H1 (cell line): Measurements from ENCODE around the gene ACACB. TPM values are rescaled to one million over a fixed set of nuclear protein-coding genes. Genes with fewer than 3 reads are reported as not detected.

Source experiments
- CTCF ChIA-PET: fragments of 300-600 bp; sonication (Branson Sonifier 250); formaldehyde crosslinking; loops from one replicate; lab custom pipeline; 2021; ENCODE audit not compliant: partially characterized antibody; lab: Charles Lee
- POLR2A ChIA-PET: fragments of 300-600 bp; sonication (Branson Sonifier 250); formaldehyde crosslinking; loops from one replicate; lab custom pipeline; 2021; ENCODE audit warnings: inconsistent platforms; ENCODE audit not compliant: partially characterized antibody; lab: Charles Lee
- DNase-seq, 2 experiments: peaks; one replicate each; pipeline versions ENCODE4 v3.0.0 to v3.0.0-alpha.2; 2010 to 2022; ENCODE audit warnings: low spot score in 2 of 2, low read depth in 1 of 2, mixed read lengths in 1 of 2
- FAIRE-seq: peaks from 2 replicates; lab custom pipeline; 2011; peaks lifted over from hg19 to GRCh38; lab: Jason Lieb, UNC
- H2AFZ ChIP-seq: 2 replicates; pipeline ENCODE4 v1.8.1; 2012; ENCODE audit warnings: low read length, inconsistent platforms
- H2AK5ac ChIP-seq: 2 replicates; pipeline ENCODE4 v1.6.1; 2013; ENCODE audit warnings: low read depth, low read length
- H2BK120ac ChIP-seq: replicated peaks from 2 replicates; pipeline ENCODE3; 2013; ENCODE audit warnings: low read depth, low read length, inconsistent platforms
- H2BK12ac ChIP-seq: 2 replicates; pipeline ENCODE4 v1.6.1; 2013; ENCODE audit warnings: low read depth, low read length
- H2BK15ac ChIP-seq: 2 replicates; pipeline ENCODE4 v1.6.1; 2013; ENCODE audit warnings: low read length
- H2BK20ac ChIP-seq: 2 replicates; pipeline ENCODE4 v1.6.1; 2013; ENCODE audit warnings: low read length
- H2BK5ac ChIP-seq: 2 replicates; pipeline ENCODE4 v1.6.1; 2013; ENCODE audit warnings: low read depth, low read length
- H3K14ac ChIP-seq: 2 replicates; pipeline ENCODE4 v1.6.1; 2013; ENCODE audit warnings: inconsistent platforms; ENCODE audit not compliant: insufficient read length
- H3K18ac ChIP-seq: 2 replicates; pipeline ENCODE4 v1.6.1; 2013; ENCODE audit warnings: low read length; ENCODE audit errors: extremely low read depth
- H3K23ac ChIP-seq: 2 replicates; pipeline ENCODE4 v1.6.1; 2013; ENCODE audit warnings: inconsistent platforms; ENCODE audit not compliant: insufficient read length
- H3K23me2 ChIP-seq: 2 replicates; pipeline ENCODE4 v1.6.1; 2013; ENCODE audit warnings: low read depth, low read length
- H3K27ac ChIP-seq: 2 replicates; pipeline ENCODE4 v1.6.1; 2011; ENCODE audit warnings: low read depth, low read length, inconsistent platforms
- H3K27me3 ChIP-seq, 4 experiments: replicated peaks in 1 of 4; 1 replicate in 1 of 4; 2 replicates in 3 of 4; pipeline versions ENCODE4 v1.6.1 to v1.8.1; 2011 to 2013; ENCODE audit warnings: low read length in 3 of 4, mild to moderate bottlenecking in 3 of 4, inconsistent platforms in 2 of 4, mixed read lengths in 2 of 4, moderate library complexity in 1 of 4; ENCODE audit not compliant: control insufficient read depth in 3 of 4, insufficient read depth in 3 of 4; ENCODE audit errors: extremely low read depth in 1 of 4
- H3K36me3 ChIP-seq, 4 experiments: 2 replicates each; pipeline versions ENCODE4 v1.6.1 to v1.8.1; 2011 to 2013; ENCODE audit warnings: mild to moderate bottlenecking in 4 of 4, low read length in 3 of 4, moderate library complexity in 2 of 4, control low read depth in 1 of 4, inconsistent platforms in 1 of 4; ENCODE audit not compliant: insufficient read depth in 4 of 4, control insufficient read depth in 2 of 4
- H3K4ac ChIP-seq: replicated peaks from 2 replicates; pipeline ENCODE3; 2013; ENCODE audit warnings: low read length, low read depth, mixed read lengths, inconsistent platforms; ENCODE audit not compliant: insufficient read length
- H3K4me1 ChIP-seq, 4 experiments: replicated peaks in 1 of 4; 1 replicate in 1 of 4; 2 replicates in 3 of 4; pipeline versions ENCODE4 v1.6.1 to v1.8.1; 2011 to 2013; ENCODE audit warnings: low read length in 3 of 4, inconsistent platforms in 2 of 4, mixed read lengths in 1 of 4; ENCODE audit not compliant: insufficient read depth in 4 of 4, control insufficient read depth in 3 of 4
- H3K4me2 ChIP-seq, 2 experiments: 2 replicates each; pipeline versions ENCODE4 v1.6.1 to v1.8.1; 2011 to 2013; ENCODE audit warnings: low read depth in 2 of 2, low read length in 2 of 2, control low read depth in 1 of 2, inconsistent platforms in 1 of 2, mild to moderate bottlenecking in 1 of 2; ENCODE audit not compliant: insufficient read depth in 1 of 2
- H3K4me3 ChIP-seq, 4 experiments: fragments of 200-600, 300-600 bp in 1 of 4; sonication (generic), shearing (Covaris generic), sonication (Bioruptor Twin) in 1 of 4; 2 replicates each; pipeline versions ENCODE4 v1.5.1 to v1.8.1; 2011 to 2016; ENCODE audit warnings: low read length in 4 of 4, low read depth in 3 of 4, control low read depth in 2 of 4, inconsistent platforms in 2 of 4, mild to moderate bottlenecking in 2 of 4, mixed read lengths in 1 of 4, moderate library complexity in 1 of 4; ENCODE audit not compliant: insufficient read depth in 2 of 4; ENCODE audit errors: extremely low read depth in 1 of 4
- H3K56ac ChIP-seq: replicated peaks from 2 replicates; pipeline ENCODE3; 2013; ENCODE audit warnings: low read depth, mild to moderate bottlenecking, mixed read lengths, low read length, inconsistent platforms; ENCODE audit not compliant: insufficient read length
- H3K79me1 ChIP-seq: 2 replicates; pipeline ENCODE4 v1.6.1; 2013; ENCODE audit warnings: low read depth, low read length, control low read depth
- H3K79me2 ChIP-seq, 2 experiments: 2 replicates each; pipeline versions ENCODE4 v1.6.1 to v1.8.1; 2012 to 2013; ENCODE audit warnings: low read length in 2 of 2, mild to moderate bottlenecking in 2 of 2, inconsistent platforms in 1 of 2; ENCODE audit not compliant: insufficient read depth in 2 of 2, control insufficient read depth in 1 of 2
- H3K9ac ChIP-seq, 4 experiments: replicated peaks in 1 of 4; 1 replicate in 1 of 4; 2 replicates in 3 of 4; pipeline versions ENCODE4 v1.6.1 to v1.8.1; 2011 to 2013; ENCODE audit warnings: low read depth in 3 of 4, low read length in 3 of 4, control low read depth in 2 of 4, mild to moderate bottlenecking in 2 of 4, moderate library complexity in 2 of 4, inconsistent platforms in 1 of 4; ENCODE audit errors: extremely low read depth in 1 of 4
- H3K9me3 ChIP-seq, 2 experiments: 2 replicates each; pipeline versions ENCODE4 v1.6.1 to v1.8.1; 2012 to 2013; ENCODE audit warnings: mild to moderate bottlenecking in 2 of 2, moderate library complexity in 2 of 2, control low read depth in 1 of 2, inconsistent platforms in 1 of 2, low read depth in 1 of 2, low read length in 1 of 2, mixed read lengths in 1 of 2; ENCODE audit not compliant: insufficient read depth in 2 of 2
- H4K20me1 ChIP-seq, 2 experiments: replicated peaks in 1 of 2; 2 replicates each; pipeline versions ENCODE3 to v1.8.1; 2011 to 2013; ENCODE audit warnings: inconsistent platforms in 2 of 2, low read length in 2 of 2, mild to moderate bottlenecking in 1 of 2; ENCODE audit not compliant: insufficient read depth in 2 of 2, control insufficient read depth in 1 of 2
- H4K5ac ChIP-seq: 2 replicates; pipeline ENCODE4 v1.6.1; 2013; ENCODE audit warnings: low read length, low read depth, mixed read lengths, inconsistent platforms; ENCODE audit not compliant: insufficient read length
- H4K8ac ChIP-seq: 2 replicates; pipeline ENCODE4 v1.8.0; 2013; ENCODE audit warnings: mild to moderate bottlenecking, moderate library complexity, low read length, inconsistent platforms; ENCODE audit not compliant: insufficient read depth; ENCODE audit errors: extremely low read depth
- H4K91ac ChIP-seq: replicated peaks from 2 replicates; pipeline ENCODE3; 2013; ENCODE audit warnings: low read length, mixed read lengths, inconsistent platforms; ENCODE audit not compliant: insufficient read length
- FOSL1 ChIP-seq: IDR thresholded peaks from 2 replicates; pipeline ENCODE4 v1.6.1; 2011; ENCODE audit warnings: mild to moderate bottlenecking, low read depth, low read length, moderate library complexity; ENCODE audit not compliant: insufficient read depth
- GABPA ChIP-seq: IDR thresholded peaks from 2 replicates; pipeline ENCODE4 v1.6.1; 2011; ENCODE audit warnings: mild to moderate bottlenecking, low read length, moderate library complexity, borderline replicate concordance; ENCODE audit not compliant: insufficient read depth
- HDAC6 ChIP-seq: IDR thresholded peaks from one replicate; pipeline ENCODE4 v1.7.1; 2012; ENCODE audit warnings: low read depth, mild to moderate bottlenecking, inconsistent platforms, low read length, moderate library complexity
- JUND ChIP-seq: IDR thresholded peaks from 2 replicates; pipeline ENCODE4 v1.6.1; 2011; ENCODE audit warnings: mild to moderate bottlenecking, improper control_type of control experiment, low read length
- KDM1A ChIP-seq: fragments of 200-600, 300-600 bp; sonication (generic); IDR thresholded peaks from 2 replicates; pipeline ENCODE4 v1.7.1; 2016; ENCODE audit warnings: mild to moderate bottlenecking, low read length, borderline replicate concordance
- RFX5 ChIP-seq: IDR thresholded peaks from 2 replicates; pipeline ENCODE4 v1.6.1; 2011; ENCODE audit warnings: low read depth, low read length, improper control_type of control experiment, borderline replicate concordance
- RNF2 ChIP-seq: fragments of 200-900, 300-1000 bp; sonication (generic); IDR thresholded peaks from 2 replicates; pipeline ENCODE4 v1.7.1; 2016; ENCODE audit warnings: borderline replicate concordance, low read depth, mild to moderate bottlenecking, antibody characterized with exemption, low read length; ENCODE audit not compliant: poor library complexity, severe bottlenecking; ENCODE audit errors: missing control alignments
- RXRA ChIP-seq: IDR thresholded peaks from 2 replicates; pipeline ENCODE4 v1.6.1; 2011; ENCODE audit warnings: low read depth, mild to moderate bottlenecking, low read length, moderate library complexity; ENCODE audit not compliant: insufficient read depth
- SP4 ChIP-seq: IDR thresholded peaks from 2 replicates; pipeline ENCODE4 v1.6.1; 2012; ENCODE audit warnings: low read length, inconsistent platforms
- TBP ChIP-seq: IDR thresholded peaks from 2 replicates; pipeline ENCODE4 v1.6.1; 2011; ENCODE audit warnings: low read depth, low read length, improper control_type of control experiment
- TCF12 ChIP-seq: IDR thresholded peaks from 2 replicates; pipeline ENCODE4 v1.6.1; 2011; ENCODE audit warnings: low read depth, mild to moderate bottlenecking, low read length
- USF2 ChIP-seq: IDR thresholded peaks from 2 replicates; pipeline ENCODE4 v1.6.1; 2011; ENCODE audit warnings: low read length, improper control_type of control experiment
- ZNF274 ChIP-seq: IDR thresholded peaks from 2 replicates; pipeline ENCODE4 v1.7.0; 2012; ENCODE audit warnings: low read length, borderline replicate concordance; ENCODE audit errors: extremely low read depth
- WGBS, 2 experiments: shearing (Covaris generic) in 1 of 2; methylation state at CpG; one replicate each; pipeline versions ENCODE4 v1.1.6 to v1.1.7; 2013 to 2015; ENCODE audit warnings: low lambda C conversion rate in 2 of 2, mixed read lengths in 2 of 2, inconsistent platforms in 1 of 2, low coverage in 1 of 2, missing lambda C conversion rate in 1 of 2; ENCODE audit not compliant: insufficient replicate concordance in 2 of 2, insufficient coverage in 1 of 2, insufficient read length in 1 of 2; ENCODE audit errors: extremely low coverage in 1 of 2, missing lambda C conversion rate in 1 of 2; 5-methylcytosine and 5-hydroxymethylcytosine counted together
- polyA plus RNA-seq, 7 experiments: library from polyadenylated mRNA; depleted of rRNA in 3 of 7; stranded (reverse) in 5 of 7; unstranded in 2 of 7; fragments of >200 nt in 5 of 7; fragments of 200-250 nt in 2 of 7; gene quantifications; 1 replicate in 5 of 7; 2 replicates in 1 of 7; 4 replicates in 1 of 7; pipeline versions ENCODE4 v1.2.1 to v1.2.3, GENCODE V29; 2011 to 2013; ENCODE audit warnings: missing spikeins in 2 of 7, mixed read lengths in 2 of 7
- total RNA-seq: library from RNA; stranded (reverse); fragmentation: NEBNext Ultra II Directional; extraction: Animal tissue kit (Norgen Biotek cat#: 25700); gene quantifications from 2 replicates; pipeline ENCODE4 v1.2.1, GENCODE V29; 2021

The ACACB gene
- total and polyA plus RNA-seq, 2 of the 8 experiments (the other 6 are each of a cell fraction or from before 2014, with no cell fraction given) = 5.8 to 15.3 TPM

- Histone ChIP-seq H3K4me1 (peaks cover 0 to 3% (median 0%) of the 10 kb centered on the region in 4 experiments; a peak in 1 of 7 replicates), H4K8ac (no peak overlapping the region), H2BK12ac (no peak overlapping the region), H3K56ac (no peak overlapping the region), H3K79me1 (no peaks in the 10 kb centered on the region; the same call in 1 of the 2 replicates), H3K9me3 (no peaks in the 10 kb centered on the region), H3K9ac (no peak overlapping the region), H3K18ac (no peak overlapping the region), H3K79me2 (no peaks in the 10 kb centered on the region), H4K91ac (no peak overlapping the region), H3K4me2 (no peak overlapping the region), H3K27me3 (no peaks in the 10 kb centered on the region), H2AFZ (no peak overlapping the region), H3K14ac (no peak overlapping the region), H3K27ac (no peak overlapping the region), H2BK20ac (no peak overlapping the region), H3K4ac (no peak overlapping the region), H3K36me3 (no peaks in the 10 kb centered on the region), H3K4me3 (no peak overlapping the region), H2AK5ac (no peak overlapping the region), H3K23me2 (no peaks in the 10 kb centered on the region), H2BK15ac (no peak overlapping the region), H4K20me1 (no peaks in the 10 kb centered on the region), H4K5ac (no peak overlapping the region), H2BK120ac (no peak overlapping the region), H2BK5ac (no peak overlapping the region), H3K23ac (no peak overlapping the region)
- FAIRE-seq (no peak), DNase-seq (no peak)
- WGBS, 2 experiments = 83% methylated on average over 10 of the region's 10 CpGs; no CpG with 5 or more reads in 1 of the 2 experiments
- CTCF ChIA-PET = interaction anchor here (0.8 to 6.9 kb wide), 6 partner anchors 10 to 115 kb away, joined by 3 to 43 read pairs (median 4); no protein-coding TSS in a partner anchor
- POLR2A ChIA-PET = interaction anchor here (0.7 kb wide), 1 partner anchor 11 kb away, joined by 3 read pairs; no protein-coding TSS in a partner anchor
- TF ChIP-seq RXRA (no peak), HDAC6 (no peak), USF2 (no peak), TBP (no peak), SP4 (no peak), JUND (no peak), ZNF274 (no peak), RFX5 (no peak), RNF2 (no peak), FOSL1 (no peak), GABPA (no peak), TCF12 (no peak), KDM1A (no peak)
Measured at GRCh38 chr12:109278912-109279311, 162.5 kb downstream of the ACACB start.
